ENCODE data around the gene USH2A.

The USH2A gene

GRCh38 chr1:215761446-215761845, 661.8 kb downstream of the USH2A start:
- no peak for DNase-seq

- DNase-seq, result no peak
Observed at GRCh38 chr1:215754112-215754511, 669.1 kb downstream of the USH2A start.

DNA sequence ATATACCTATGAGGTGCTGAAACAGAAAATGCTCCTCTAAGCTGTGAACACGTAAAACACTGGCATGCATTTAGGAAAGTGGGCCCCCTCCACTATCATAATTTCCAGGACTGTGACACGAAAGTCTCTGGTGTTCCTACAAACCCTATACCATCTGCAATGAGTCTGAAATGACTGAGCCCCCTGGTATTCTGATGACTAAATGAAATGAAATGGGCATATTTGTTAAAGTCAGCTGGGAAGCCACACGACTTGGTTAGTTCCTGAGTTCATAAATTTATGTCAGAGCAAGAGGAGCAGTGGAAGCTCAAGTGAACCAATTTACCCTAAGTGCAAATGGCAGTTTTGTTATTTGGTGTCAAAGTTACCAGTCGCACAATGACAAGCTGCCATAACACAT, 673.8 kb downstream of the USH2A start:
- no peak for DNase-seq

DNA sequence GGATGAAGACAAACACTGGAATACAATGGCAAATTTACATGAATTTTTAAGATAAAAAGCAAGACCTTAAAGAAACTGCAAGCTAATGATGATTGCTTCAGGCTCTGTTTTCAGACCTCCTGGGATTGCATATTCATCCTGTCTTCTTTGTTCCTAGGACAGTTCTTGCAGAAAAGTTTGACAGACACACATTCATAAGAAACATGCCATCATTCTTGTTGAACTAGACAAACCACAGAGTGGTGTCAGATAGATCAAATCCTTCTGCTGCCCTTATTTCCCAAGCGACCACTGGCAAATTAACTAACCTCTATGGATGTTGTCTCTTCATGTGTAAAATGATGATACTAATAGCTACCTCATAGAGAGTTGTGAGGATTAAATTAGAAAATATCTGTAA, 674.8 kb downstream of the USH2A start:
- DNase-seq, result no peak

DNA sequence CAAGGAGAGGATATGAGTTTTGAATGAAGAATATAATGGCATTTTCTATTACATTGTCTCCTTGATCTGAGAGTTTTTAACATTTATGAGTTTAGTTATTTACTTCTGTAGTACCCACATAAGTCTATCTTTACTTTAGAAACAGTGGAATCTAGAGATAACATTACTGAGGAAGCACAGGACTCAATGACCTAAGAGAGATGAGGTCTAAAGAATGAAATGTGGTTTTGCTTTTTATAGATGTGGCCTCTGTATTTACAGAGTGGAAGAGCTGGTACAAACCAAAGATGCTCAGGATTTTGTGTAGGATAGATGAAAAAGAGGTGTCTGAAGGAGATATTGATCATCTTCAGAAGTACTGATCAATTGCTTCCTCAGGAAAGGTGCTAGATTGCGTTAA, 678.8 kb downstream of the USH2A start:
- DNase-seq, result no peak

DNA sequence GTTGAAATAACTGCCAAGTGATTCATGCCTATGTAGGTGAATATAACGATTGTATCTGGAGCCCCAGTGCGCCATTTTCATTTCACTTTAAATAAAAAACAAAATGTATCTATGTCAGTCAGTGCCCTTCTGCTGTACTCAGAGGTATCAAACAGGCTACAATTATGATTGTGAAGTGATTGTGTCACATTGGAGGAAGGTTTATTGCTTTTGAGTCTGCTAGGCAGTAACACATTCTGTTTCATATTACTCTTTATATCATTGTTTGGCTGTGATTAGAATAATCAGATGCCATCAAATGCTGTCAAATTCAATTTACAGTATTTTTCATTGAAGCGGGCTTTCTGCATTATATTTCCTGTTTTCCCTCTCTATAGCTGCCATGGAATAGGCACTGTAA, 684.2 kb downstream of the USH2A start:
- no peak for DNase-seq

DNA sequence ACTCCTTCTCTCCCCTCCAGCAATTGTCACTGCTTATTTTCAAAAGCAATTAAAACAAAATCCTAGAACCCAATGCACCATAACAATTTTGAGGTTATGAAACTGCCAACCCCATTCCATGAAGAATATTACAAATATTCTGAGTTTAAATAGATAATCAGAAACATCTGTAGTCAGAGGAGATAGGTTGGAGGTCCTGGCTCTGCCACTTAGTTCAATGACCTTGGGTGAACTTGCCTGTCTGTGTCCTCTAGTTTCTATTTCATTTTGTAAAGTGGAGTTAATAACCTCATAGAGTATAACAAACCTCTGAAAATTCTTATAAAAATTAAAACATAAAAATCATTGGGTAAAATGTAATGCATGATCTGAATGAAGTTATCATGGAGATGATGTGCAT, 691.5 kb downstream of the USH2A start:
- DNase-seq, result no peak

DNA sequence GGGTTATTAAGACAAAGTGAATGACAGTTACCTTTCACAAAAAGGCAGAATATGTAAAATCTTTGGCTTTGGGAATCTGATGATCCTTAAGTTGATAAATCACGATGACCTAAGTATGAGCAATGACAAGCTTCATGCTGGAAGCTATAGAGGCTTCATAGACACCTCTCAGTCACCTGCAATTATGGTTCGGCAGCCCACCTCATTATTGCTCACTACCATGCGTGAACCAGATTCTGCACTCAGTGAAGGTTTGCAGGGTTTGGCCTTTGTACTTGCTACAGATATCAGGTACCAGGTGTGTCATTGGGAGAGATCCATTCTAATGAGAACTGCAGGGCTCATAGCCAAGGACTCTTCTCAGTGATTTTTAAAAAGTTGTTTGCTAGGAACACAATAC, 692.6 kb downstream of the USH2A start:
- no peak for DNase-seq

- no peak for DNase-seq
Observed at GRCh38 chr1:215728169-215728568, 695.1 kb downstream of the USH2A start.

GRCh38 chr1:215720126-215720525, 703.1 kb downstream of the USH2A start:
- no peak for DNase-seq

- no peak for DNase-seq
Observed at GRCh38 chr1:215719552-215719951, 703.7 kb downstream of the USH2A start.

- DNase-seq, result no peak
Observed at GRCh38 chr1:215718575-215719287, 704.5 kb downstream of the USH2A start.

DNA sequence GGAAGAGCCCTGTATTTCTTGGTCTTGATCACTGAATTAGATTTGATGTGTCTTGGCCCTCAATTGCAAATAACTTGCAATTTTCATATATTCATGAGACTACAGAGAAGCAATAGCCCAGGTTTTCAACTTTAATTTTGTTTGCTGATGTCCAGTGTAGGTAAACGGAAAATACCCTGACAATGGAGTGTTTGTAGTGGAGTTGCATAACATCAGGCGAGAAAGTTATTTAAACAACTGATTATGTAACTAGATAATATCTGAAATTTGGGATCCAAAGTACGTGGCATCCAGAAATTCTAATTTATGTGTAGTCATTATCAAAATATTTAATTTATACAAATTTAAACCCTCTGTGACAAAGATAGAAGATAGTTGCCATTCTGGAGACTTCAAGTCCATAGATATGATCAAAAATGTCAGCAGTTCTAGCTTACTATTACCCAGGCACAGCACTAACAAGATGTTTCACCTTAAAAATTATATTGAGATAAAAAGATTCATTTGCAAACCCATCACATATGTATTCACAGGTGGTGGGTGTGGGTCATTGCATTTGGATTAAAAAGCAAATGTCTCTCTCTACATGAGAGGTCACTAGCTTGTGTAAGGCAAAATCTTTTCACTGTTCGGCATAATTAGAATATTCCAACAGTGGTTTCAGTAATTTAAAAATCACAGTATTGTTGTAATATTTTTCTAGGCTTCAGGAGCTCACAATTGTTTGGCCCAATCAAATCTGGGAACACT, 705.4 kb downstream of the USH2A start:
- DNase-seq, result no peak

DNA sequence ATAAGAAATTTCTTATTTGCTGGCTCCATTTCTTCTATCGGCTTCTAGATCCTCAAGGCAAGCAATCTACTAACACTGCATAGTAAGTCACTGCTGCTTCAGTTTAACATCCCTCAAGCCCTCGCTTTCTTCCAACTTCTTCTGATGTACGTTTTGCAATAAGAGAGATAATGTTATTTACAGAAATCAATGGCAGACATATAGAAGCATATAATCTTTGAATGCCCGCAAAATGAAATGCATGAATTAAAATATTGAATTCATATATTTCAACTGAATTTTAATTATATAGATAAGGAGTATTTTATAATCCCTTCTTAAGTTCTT, 712.4 kb downstream of the USH2A start:
- no peak for DNase-seq

DNA sequence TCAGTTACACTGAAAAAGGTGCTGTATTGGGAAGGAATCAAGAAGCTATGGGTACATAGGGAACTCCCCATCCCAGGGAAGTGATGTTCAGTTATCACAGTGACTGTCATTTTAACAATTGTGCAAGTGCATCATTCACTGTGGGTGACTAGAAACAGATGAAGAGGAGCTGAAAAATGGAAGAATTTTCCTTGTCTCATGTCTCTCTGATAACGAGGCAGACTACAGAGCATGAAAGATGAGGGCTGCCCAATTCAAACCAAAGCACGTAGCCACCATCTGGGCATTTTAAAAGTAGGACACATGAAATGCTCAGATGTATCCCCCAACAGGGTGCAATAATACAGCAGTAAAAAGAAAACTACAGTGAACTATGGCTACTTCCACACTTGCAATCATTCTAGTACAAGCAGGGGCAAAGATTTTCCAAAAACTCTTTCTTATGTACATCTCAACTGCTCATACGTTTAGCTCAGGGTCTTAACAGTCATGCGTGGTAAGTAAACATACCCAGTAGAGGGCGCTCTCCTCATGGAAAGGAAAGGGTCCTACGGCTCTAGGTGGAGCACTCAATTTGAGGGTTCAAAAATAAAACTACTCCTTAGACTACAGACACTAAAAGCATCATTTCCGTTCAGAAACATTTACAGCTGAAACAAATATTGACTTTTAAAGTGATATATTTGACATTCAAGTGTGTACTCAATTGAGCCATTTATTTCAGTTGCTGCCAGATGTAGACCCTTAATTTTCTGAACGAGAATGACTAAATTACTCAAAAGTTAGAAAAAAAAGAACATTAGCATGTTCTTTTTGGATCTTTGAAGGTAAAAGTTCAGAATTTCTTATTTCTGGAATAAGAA, 713.0 kb downstream of the USH2A start:
- DNase-seq, result no peak

- DNase-seq, result no peak
Observed at GRCh38 chr1:215704089-215704860, 719.0 kb downstream of the USH2A start.

DNA sequence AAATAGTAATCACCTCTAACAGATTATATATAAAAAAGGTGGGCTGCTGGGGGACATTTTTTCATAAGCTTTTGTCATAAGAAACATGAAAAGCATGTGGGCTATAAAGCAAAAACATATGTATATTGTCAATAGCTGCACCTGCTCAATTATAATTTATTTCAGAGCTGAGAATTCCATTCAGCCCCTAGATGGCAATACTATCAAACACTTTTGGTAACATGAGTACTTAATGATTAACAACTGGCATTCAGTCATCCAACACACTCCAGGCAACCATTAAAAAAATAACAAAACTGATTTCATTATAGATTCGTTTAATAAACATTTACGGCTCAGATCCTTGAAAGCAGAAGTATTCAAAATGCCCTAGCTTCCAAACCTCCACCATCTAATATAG, 741.0 kb downstream of the USH2A start:
- no peak for DNase-seq

DNA sequence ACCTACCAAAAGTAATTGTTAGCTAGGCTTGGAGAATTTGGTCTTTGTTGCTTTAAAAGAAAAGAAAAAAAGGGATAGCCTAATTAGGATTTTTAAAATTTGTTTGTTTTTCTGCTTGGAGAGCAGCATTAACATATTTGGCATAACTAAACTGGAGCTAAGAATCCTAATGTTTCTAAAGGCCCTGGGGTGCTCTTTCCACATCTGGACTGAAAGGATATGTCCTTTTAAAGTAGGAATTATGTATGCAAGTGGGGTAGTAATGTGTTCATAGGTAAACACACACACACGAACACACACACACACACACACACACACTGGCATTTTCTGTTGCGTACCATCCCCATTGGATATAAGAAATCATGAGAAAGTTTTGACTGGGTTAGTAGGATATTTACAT, 742.2 kb downstream of the USH2A start:
- no peak for DNase-seq

DNA sequence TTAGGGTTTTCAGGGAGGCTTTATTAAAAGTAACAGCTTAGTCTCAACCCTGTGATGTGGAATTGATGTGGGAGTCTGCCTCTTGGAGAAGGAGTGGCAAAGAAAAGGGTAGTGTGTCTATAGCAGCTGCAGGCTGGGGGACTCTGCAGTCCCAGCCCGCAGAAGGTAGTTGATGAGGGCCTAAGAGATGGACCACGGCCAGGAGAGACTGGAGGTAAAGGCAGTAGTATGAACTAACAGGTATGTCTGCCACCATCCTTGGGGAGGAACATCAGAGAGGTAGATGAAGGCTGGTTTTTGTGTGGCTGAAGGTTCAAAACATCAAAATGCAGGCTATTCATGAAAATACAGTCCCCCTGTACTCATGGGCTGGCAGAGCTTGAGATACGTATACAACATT, 744.0 kb downstream of the USH2A start:
- DNase-seq, result no peak

- no peak for DNase-seq
Observed at GRCh38 chr1:215677112-215677511, 746.1 kb downstream of the USH2A start.

DNA sequence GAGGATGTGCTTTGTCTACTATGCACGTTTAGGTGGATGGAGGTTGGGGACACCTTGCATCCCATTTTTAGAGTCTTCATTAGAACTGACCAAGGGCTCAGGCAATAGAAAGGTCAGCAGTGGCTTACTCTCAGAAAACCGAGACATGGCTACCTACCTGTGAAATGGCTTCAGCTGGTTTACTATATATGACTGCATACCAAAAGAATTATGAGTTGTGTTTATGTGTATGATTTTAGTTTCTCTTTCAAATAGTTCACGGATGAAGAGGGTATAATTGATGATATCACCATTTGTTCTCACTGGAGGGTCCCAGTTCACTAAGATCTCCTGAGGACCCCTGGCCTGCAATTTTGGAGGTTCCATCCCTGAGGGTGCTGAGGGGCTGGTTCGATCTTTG, 749.3 kb downstream of the USH2A start:
- no peak for DNase-seq

- no peak for DNase-seq
Observed at GRCh38 chr1:215672482-215672881, 750.8 kb downstream of the USH2A start.
